ENCODE measurements around the gene COX6A2. TPM values are rescaled to one million over a fixed set of nuclear protein-coding genes. Genes with fewer than 3 reads are reported as not detected.
"Not testable (repeated sequence)": the region's sequence is repeated elsewhere in the genome, so short reads cannot be mapped to it uniquely, and the experiment has no call there.

The COX6A2 gene
- total and polyA plus RNA-seq, 2 experiments from 2014 or later = not detected

GRCh38 chr16:31421587-31421986 is 6.6 kb downstream of the COX6A2 start:
- Histone ChIP-seq H3K4me1 (ENCODE audit: insufficient read depth) (no peaks in the 10 kb centered on the region), H4K20me1 (ENCODE audit: insufficient read depth) (no peaks in the 10 kb centered on the region), H3K27ac (no peak overlapping the region), H3F3A (ENCODE audit: insufficient read depth) (no peaks in the 10 kb centered on the region), H3K36me3 (ENCODE audit: low read depth) (no peaks in the 10 kb centered on the region), H3K79me2 (ENCODE audit: insufficient read depth) (no peaks in the 10 kb centered on the region), H3K9me3 (ENCODE audit: low read depth) (no peaks in the 10 kb centered on the region), H3K4me2 (ENCODE audit: unreplicated experiment) (no peak overlapping the region), H3K9ac (no peak overlapping the region), H3K9me2 (ENCODE audit: insufficient read depth) (no peaks in the 10 kb centered on the region), H3K4me3 (no peak overlapping the region), H2AFZ (no peak overlapping the region), H3K27me3 (replicated peaks; ENCODE audit: insufficient read depth) (peaks cover 8% of the 10 kb centered on the region; the same call in 1 of the 2 replicates)
- 33 to 35% methylated on average over 6 of the region's 6 CpGs for WGBS, 2 experiments (ENCODE audit: low coverage in 1 of 2, low lambda C conversion rate in 2 of 2, missing lambda C conversion rate in 2 of 2)
- no peak for DNase-seq
- no peak for TF ChIP-seq EZH2 (IDR thresholded peaks at IDR 0.05; ENCODE audit: insufficient read depth, poor library complexity, severe bottlenecking)
- no peak for TF ChIP-seq EZH2phosphoT487 (IDR thresholded peaks at IDR 0.05; ENCODE audit: insufficient read depth, low read depth)
- in situ Hi-C loops (cut with MboI) = loop anchor here (10.0 kb wide), 1 partner anchor 197 kb away; no protein-coding TSS in a partner anchor

GRCh38 chr16:31420037-31420436 is 8.1 kb downstream of the COX6A2 start:
- no peak overlapping the region for H3K4me3 ChIP-seq

GRCh38 chr16:31417916-31418315 is 10.2 kb downstream of the COX6A2 start:
- H3K4me2 ChIP-seq (ENCODE audit: unreplicated experiment) = no peak overlapping the region
- no peaks in the 10 kb centered on the region for H4K20me1 ChIP-seq (ENCODE audit: insufficient read depth)
- no peaks in the 10 kb centered on the region for H3K4me1 ChIP-seq (ENCODE audit: insufficient read depth)
- WGBS, 2 experiments (ENCODE audit: low coverage in 1 of 2, low lambda C conversion rate in 2 of 2, missing lambda C conversion rate in 2 of 2) = 62 to 66% methylated on average over 5 of the region's 5 CpGs
- H2AFZ ChIP-seq = no peak overlapping the region
- TF ChIP-seq EZH2 (IDR thresholded peaks at IDR 0.05; ENCODE audit: insufficient read depth, poor library complexity, severe bottlenecking) (no peak), EZH2phosphoT487 (IDR thresholded peaks at IDR 0.05; ENCODE audit: insufficient read depth, low read depth) (no peak)
- no peak overlapping the region for H3K4me3 ChIP-seq
- H3K9ac ChIP-seq = no peak overlapping the region
- no peaks in the 10 kb centered on the region for H3K9me2 ChIP-seq (ENCODE audit: insufficient read depth)
- H3F3A ChIP-seq (ENCODE audit: insufficient read depth) = no peaks in the 10 kb centered on the region
- no peaks in the 10 kb centered on the region for H3K36me3 ChIP-seq (ENCODE audit: low read depth)
- H3K9me3 ChIP-seq (ENCODE audit: low read depth) = no peaks in the 10 kb centered on the region
- in situ Hi-C loops (cut with MboI) = no loop called here
- H3K27me3 ChIP-seq (replicated peaks; ENCODE audit: insufficient read depth) = peaks cover 6% of the 10 kb centered on the region; the same call in 1 of the 2 replicates
- H3K79me2 ChIP-seq (ENCODE audit: insufficient read depth) = no peaks in the 10 kb centered on the region
- no peak for DNase-seq
- no peak overlapping the region for H3K27ac ChIP-seq

More at GRCh38 chr16:31420037-31420436, 8.1 kb downstream of the COX6A2 start:
- H3K27me3 ChIP-seq (replicated peaks; ENCODE audit: insufficient read depth) = peaks cover 8% of the 10 kb centered on the region; the same call in 1 of the 2 replicates
- H4K20me1 ChIP-seq (ENCODE audit: insufficient read depth) = no peaks in the 10 kb centered on the region
- TF ChIP-seq EZH2 (IDR thresholded peaks at IDR 0.05; ENCODE audit: insufficient read depth, poor library complexity, severe bottlenecking) = no peak
- TF ChIP-seq EZH2phosphoT487 (IDR thresholded peaks at IDR 0.05; ENCODE audit: insufficient read depth, low read depth) = no peak
- no peaks in the 10 kb centered on the region for H3K36me3 ChIP-seq (ENCODE audit: low read depth)
- H2AFZ ChIP-seq = no peak overlapping the region
- no peaks in the 10 kb centered on the region for H3K9me3 ChIP-seq (ENCODE audit: low read depth)
- WGBS, 2 experiments (ENCODE audit: low coverage in 1 of 2, low lambda C conversion rate in 2 of 2, missing lambda C conversion rate in 2 of 2) = 55 to 67% methylated on average over 3 of the region's 3 CpGs
- H3K9me2 ChIP-seq (ENCODE audit: insufficient read depth) = no peaks in the 10 kb centered on the region
- H3K4me2 ChIP-seq (ENCODE audit: unreplicated experiment) = no peak overlapping the region
- in situ Hi-C loops (cut with MboI) = loop anchor here (10.0 kb wide), 1 partner anchor 195 kb away; no protein-coding TSS in a partner anchor
- no peak overlapping the region for H3K9ac ChIP-seq
- H3K27ac ChIP-seq = no peak overlapping the region
- no peak for DNase-seq
- no peaks in the 10 kb centered on the region for H3K79me2 ChIP-seq (ENCODE audit: insufficient read depth)
- no peaks in the 10 kb centered on the region for H3F3A ChIP-seq (ENCODE audit: insufficient read depth)
- no peaks in the 10 kb centered on the region for H3K4me1 ChIP-seq (ENCODE audit: insufficient read depth)

- H3K9ac ChIP-seq; H2AFZ ChIP-seq; H4K20me1 ChIP-seq (ENCODE audit: insufficient read depth); H3K27ac ChIP-seq; in situ Hi-C loops (cut with MboI); H3K4me1 ChIP-seq (ENCODE audit: insufficient read depth); H3K4me2 ChIP-seq (ENCODE audit: unreplicated experiment); H3K36me3 ChIP-seq (ENCODE audit: low read depth); H3K9me2 ChIP-seq (ENCODE audit: insufficient read depth); H3K27me3 ChIP-seq (replicated peaks; ENCODE audit: insufficient read depth); H3K9me3 ChIP-seq (ENCODE audit: low read depth); H3K79me2 ChIP-seq (ENCODE audit: insufficient read depth); H3K4me3 ChIP-seq; H3F3A ChIP-seq (ENCODE audit: insufficient read depth); DNase-seq: not testable (repeated sequence)
- WGBS, 2 experiments (ENCODE audit: low coverage in 1 of 2, low lambda C conversion rate in 2 of 2, missing lambda C conversion rate in 2 of 2) = 39 to 41% methylated on average over 2 of the region's 2 CpGs
These were observed 11.1 kb downstream of the COX6A2 start for GRCh38 chr16:31417036-31417435.

GRCh38 chr16:31416371-31416770 is 11.8 kb downstream of the COX6A2 start:
- H3K4me2 ChIP-seq (ENCODE audit: unreplicated experiment) = no peak overlapping the region
- no peaks in the 10 kb centered on the region for H3F3A ChIP-seq (ENCODE audit: insufficient read depth)
- WGBS, 2 experiments (ENCODE audit: low coverage in 1 of 2, low lambda C conversion rate in 2 of 2, missing lambda C conversion rate in 2 of 2) = 49 to 52% methylated on average over 10 to 11 of the region's 11 CpGs
- H3K4me3 ChIP-seq = no peak overlapping the region
- no peaks in the 10 kb centered on the region for H3K4me1 ChIP-seq (ENCODE audit: insufficient read depth)
- H3K27ac ChIP-seq = no peak overlapping the region
- H2AFZ ChIP-seq = no peak overlapping the region
- H3K9me2 ChIP-seq (ENCODE audit: insufficient read depth) = no peaks in the 10 kb centered on the region
- H4K20me1 ChIP-seq (ENCODE audit: insufficient read depth) = no peaks in the 10 kb centered on the region
- no peaks in the 10 kb centered on the region for H3K9me3 ChIP-seq (ENCODE audit: low read depth)
- H3K9ac ChIP-seq = no peak overlapping the region
- no peaks in the 10 kb centered on the region for H3K36me3 ChIP-seq (ENCODE audit: low read depth)
- in situ Hi-C loops (cut with MboI) = no loop called here
- no peaks in the 10 kb centered on the region for H3K79me2 ChIP-seq (ENCODE audit: insufficient read depth)
- no peak for DNase-seq
- no peak for TF ChIP-seq EZH2 (IDR thresholded peaks at IDR 0.05; ENCODE audit: insufficient read depth, poor library complexity, severe bottlenecking)
- no peak for TF ChIP-seq EZH2phosphoT487 (IDR thresholded peaks at IDR 0.05; ENCODE audit: insufficient read depth, low read depth)
- H3K27me3 ChIP-seq (replicated peaks; ENCODE audit: insufficient read depth) = no peaks in the 10 kb centered on the region

Data from GM23248 (cell line).